Gastroesophageal sphincter (tissue), 4 donors: Measurements from ENCODE around the gene PRCP. TPM values are rescaled to one million over a fixed set of nuclear protein-coding genes. Genes with fewer than 3 reads are reported as not detected.

ENCODE experiments used
- ATAC-seq: fragments of 150-250 bp; one replicate; pipeline ENCODE4 v1.9.1; 2016; ENCODE audit warnings: mild to moderate bottlenecking, moderate library complexity
- H3K27ac ChIP-seq, 4 donors: fragments of 200-600 bp; sonication (generic) in 3 of 4; 1 replicate in 3 of 4; 2 replicates in 1 of 4; pipeline ENCODE4 v1.5.1; 2016 to 2019
- H3K27me3 ChIP-seq: fragments of 200-600 bp; sonication (generic); one replicate; pipeline ENCODE4 v1.5.1; 2019
- H3K36me3 ChIP-seq, 2 donors: fragments of 200-600 bp; sonication (generic); one replicate each; pipeline ENCODE4 v1.5.1; 2019; ENCODE audit warnings: control low read depth in 1 of 2
- H3K4me1 ChIP-seq, 3 donors: fragments of 200-600 bp; sonication (generic); 1 replicate in 2 of 3; 2 replicates in 1 of 3; pipeline ENCODE4 v1.5.1; 2016 to 2019; ENCODE audit warnings: control low read depth in 2 of 3
- H3K4me3 ChIP-seq, 2 donors: fragments of 200-600 bp; sonication (generic); one replicate each; pipeline ENCODE4 v1.5.1; 2019; ENCODE audit warnings: mild to moderate bottlenecking in 1 of 2, moderate library complexity in 1 of 2
- H3K9me3 ChIP-seq, 3 donors: fragments of 200-600 bp; sonication (generic); one replicate each; pipeline ENCODE4 v1.5.1; 2017 to 2019; ENCODE audit warnings: control low read depth in 2 of 3
- EP300 ChIP-seq: sonication (generic); formaldehyde crosslinking; IDR thresholded peaks from one replicate; pipeline ENCODE4 v1.6.1; 2017; ENCODE audit warnings: antibody characterized with exemption, mild to moderate bottlenecking
- POLR2A ChIP-seq, 2 donors: fragments of 450-650 bp; IDR thresholded peaks; one replicate each; pipeline ENCODE4 v1.6.1; 2017; ENCODE audit warnings: antibody characterized with exemption in 2 of 2, mild to moderate bottlenecking in 2 of 2, moderate library complexity in 1 of 2
- POLR2AphosphoS5 ChIP-seq: sonication (generic); formaldehyde crosslinking; IDR thresholded peaks from one replicate; pipeline ENCODE4 v1.6.1; 2017; ENCODE audit warnings: antibody characterized with exemption
- WGBS, 2 donors: methylation state at CpG; one replicate each; pipeline ENCODE4 v1.1.5; 2018; ENCODE audit warnings: low coverage in 1 of 2; 5-methylcytosine and 5-hydroxymethylcytosine counted together
- total RNA-seq, 4 donors: library from RNA; depleted of rRNA; stranded (reverse); fragments of >200 nt; gene quantifications; one replicate each; pipeline ENCODE4 v1.1.0, GENCODE V29; 2016
- TF ChIP-seq, protein P1 (sequence below), 4 experiments: fragments of 200-600 bp in 2 of 4; fragments of 450-650 bp in 2 of 4; sonication (generic) in 1 of 4; IDR thresholded peaks; one replicate each; pipeline ENCODE4 v1.5.1; 2017 to 2019; ENCODE audit warnings: antibody characterized with exemption in 4 of 4, mild to moderate bottlenecking in 2 of 4, moderate library complexity in 2 of 4

PRCP gene
- total RNA-seq, 4 donors from 2014 or later, result 22.8 to 62.2 (median 42.4) TPM

- Histone ChIP-seq H3K27me3 (no peaks in the 10 kb centered on the region), H3K4me1 (no peaks in the 10 kb centered on the region), H3K27ac (no peak overlapping the region), H3K36me3 (peaks cover 0 to 24% of the 10 kb centered on the region in 2 donors), H3K4me3 (no peak overlapping the region), H3K9me3 (no peaks in the 10 kb centered on the region)
- 80 to 83% methylated on average over 5 to 6 of the region's 6 CpGs for WGBS, 2 donors
- ATAC-seq, result no peak
- TF ChIP-seq, protein P1, sequence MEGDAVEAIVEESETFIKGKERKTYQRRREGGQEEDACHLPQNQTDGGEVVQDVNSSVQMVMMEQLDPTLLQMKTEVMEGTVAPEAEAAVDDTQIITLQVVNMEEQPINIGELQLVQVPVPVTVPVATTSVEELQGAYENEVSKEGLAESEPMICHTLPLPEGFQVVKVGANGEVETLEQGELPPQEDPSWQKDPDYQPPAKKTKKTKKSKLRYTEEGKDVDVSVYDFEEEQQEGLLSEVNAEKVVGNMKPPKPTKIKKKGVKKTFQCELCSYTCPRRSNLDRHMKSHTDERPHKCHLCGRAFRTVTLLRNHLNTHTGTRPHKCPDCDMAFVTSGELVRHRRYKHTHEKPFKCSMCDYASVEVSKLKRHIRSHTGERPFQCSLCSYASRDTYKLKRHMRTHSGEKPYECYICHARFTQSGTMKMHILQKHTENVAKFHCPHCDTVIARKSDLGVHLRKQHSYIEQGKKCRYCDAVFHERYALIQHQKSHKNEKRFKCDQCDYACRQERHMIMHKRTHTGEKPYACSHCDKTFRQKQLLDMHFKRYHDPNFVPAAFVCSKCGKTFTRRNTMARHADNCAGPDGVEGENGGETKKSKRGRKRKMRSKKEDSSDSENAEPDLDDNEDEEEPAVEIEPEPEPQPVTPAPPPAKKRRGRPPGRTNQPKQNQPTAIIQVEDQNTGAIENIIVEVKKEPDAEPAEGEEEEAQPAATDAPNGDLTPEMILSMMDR (IDR thresholded peaks at IDR 0.05), result no peak
- no peak for TF ChIP-seq EP300
- TF ChIP-seq POLR2A (IDR thresholded peaks at IDR 0.05), result no peak
- no peak for TF ChIP-seq POLR2AphosphoS5
Observed at GRCh38 chr11:82843057-82843795, 57.0 kb downstream of the PRCP start.

DNA sequence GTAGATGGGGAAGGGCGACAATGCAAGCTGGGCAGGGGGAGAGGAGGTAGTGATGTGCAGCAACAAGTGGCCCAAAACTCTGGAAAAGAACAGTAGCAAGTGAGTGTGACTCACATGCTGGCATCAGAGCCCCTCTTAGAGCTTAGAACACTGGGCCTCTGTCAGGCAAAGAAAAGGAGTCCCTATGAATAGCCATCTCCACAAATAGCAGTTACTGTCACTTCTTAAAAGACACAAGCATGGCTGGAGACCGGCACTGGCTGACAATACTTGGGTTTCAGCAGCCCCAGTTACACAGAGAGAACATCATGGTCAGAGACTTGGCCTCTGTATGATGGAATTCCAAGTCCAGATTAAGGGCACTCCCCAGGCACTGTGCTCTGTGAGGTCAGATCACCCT, 58.2 kb downstream of the PRCP start:
- ATAC-seq, result no peak
- Histone ChIP-seq H3K9me3 (no peaks in the 10 kb centered on the region), H3K36me3 (peaks cover 0 to 25% of the 10 kb centered on the region in 2 donors), H3K4me3 (no peak overlapping the region), H3K27ac (no peak overlapping the region), H3K4me1 (no peaks in the 10 kb centered on the region), H3K27me3 (no peaks in the 10 kb centered on the region)
- TF ChIP-seq, protein P1 (IDR thresholded peaks at IDR 0.05), result no peak
- TF ChIP-seq POLR2A (IDR thresholded peaks at IDR 0.05) (no peak), EP300 (no peak), POLR2AphosphoS5 (no peak)
- 79 to 86% methylated on average over 1 to 2 of the region's 2 CpGs for WGBS, 2 donors

GRCh38 chr11:82837650-82838049, 62.6 kb downstream of the PRCP start:
- H3K27me3 ChIP-seq, result no peaks in the 10 kb centered on the region
- no peak for TF ChIP-seq POLR2A (IDR thresholded peaks at IDR 0.05)
- no peak for TF ChIP-seq EP300
- TF ChIP-seq, protein P1 (IDR thresholded peaks at IDR 0.05), result no peak
- TF ChIP-seq POLR2AphosphoS5, result no peak
- no peak for ATAC-seq
- H3K4me1 ChIP-seq, result no peaks in the 10 kb centered on the region
- no peak overlapping the region for H3K4me3 ChIP-seq
- H3K27ac ChIP-seq, result no peak overlapping the region
- peaks cover 0 to 68% of the 10 kb centered on the region in 2 donors for H3K36me3 ChIP-seq
- H3K9me3 ChIP-seq, result no peaks in the 10 kb centered on the region

DNA sequence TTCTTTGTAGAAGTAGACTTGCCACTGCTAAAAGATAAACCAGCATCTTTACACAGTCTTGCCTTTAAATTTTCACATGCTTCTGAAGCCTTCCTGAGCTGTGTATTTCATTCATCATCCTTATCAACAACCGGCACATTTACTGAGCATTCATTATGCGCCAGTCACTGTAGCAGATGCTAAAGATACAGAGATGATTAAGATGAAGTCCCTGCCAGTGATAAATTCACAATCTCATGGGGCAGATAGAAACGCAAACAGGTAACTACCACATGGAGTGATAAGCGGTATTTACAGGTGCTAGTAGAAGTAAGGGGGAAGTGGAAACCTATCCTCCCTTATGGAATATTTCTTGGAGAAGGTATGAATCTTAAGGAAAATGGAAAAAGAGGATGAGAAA, 67.2 kb downstream of the PRCP start:
- no peak overlapping the region for H3K27ac ChIP-seq
- no peak overlapping the region for H3K4me3 ChIP-seq
- 80 to 100% methylated on average over 2 of the region's 4 CpGs for WGBS, 2 donors
- no peaks in the 10 kb centered on the region for H3K9me3 ChIP-seq
- no peak for ATAC-seq
- no peaks in the 10 kb centered on the region for H3K4me1 ChIP-seq
- no peak for TF ChIP-seq POLR2AphosphoS5
- TF ChIP-seq EP300, result no peak
- no peak for TF ChIP-seq POLR2A (IDR thresholded peaks at IDR 0.05)
- TF ChIP-seq, protein P1 (IDR thresholded peaks at IDR 0.05), result no peak
- H3K36me3 ChIP-seq, result peaks cover 0 to 55% of the 10 kb centered on the region in 2 donors
- no peaks in the 10 kb centered on the region for H3K27me3 ChIP-seq

- Histone ChIP-seq H3K36me3 (peaks cover 0 to 39% of the 10 kb centered on the region in 2 donors), H3K4me3 (no peak overlapping the region), H3K9me3 (no peaks in the 10 kb centered on the region), H3K27me3 (no peaks in the 10 kb centered on the region), H3K27ac (no peak overlapping the region), H3K4me1 (no peaks in the 10 kb centered on the region)
- no peak for ATAC-seq
- 66 to 68% methylated on average over 3 of the region's 3 CpGs for WGBS, 2 donors
- TF ChIP-seq, protein P1 (IDR thresholded peaks at IDR 0.05), result no peak
Observed at GRCh38 chr11:82831364-82831763, 68.9 kb downstream of the PRCP start.
